HG02678 (cell line): ENCODE measurements around the gene MYD88.

Experiments used
- ATAC-seq: cut with Tn5 transposase; IDR thresholded peaks from one replicate; pipeline ENCODE4 v1.9.1; 2021; ENCODE audit warnings: mild to moderate bottlenecking, moderate library complexity; ENCODE audit not compliant: unreplicated experiment

MYD88 gene

DNA sequence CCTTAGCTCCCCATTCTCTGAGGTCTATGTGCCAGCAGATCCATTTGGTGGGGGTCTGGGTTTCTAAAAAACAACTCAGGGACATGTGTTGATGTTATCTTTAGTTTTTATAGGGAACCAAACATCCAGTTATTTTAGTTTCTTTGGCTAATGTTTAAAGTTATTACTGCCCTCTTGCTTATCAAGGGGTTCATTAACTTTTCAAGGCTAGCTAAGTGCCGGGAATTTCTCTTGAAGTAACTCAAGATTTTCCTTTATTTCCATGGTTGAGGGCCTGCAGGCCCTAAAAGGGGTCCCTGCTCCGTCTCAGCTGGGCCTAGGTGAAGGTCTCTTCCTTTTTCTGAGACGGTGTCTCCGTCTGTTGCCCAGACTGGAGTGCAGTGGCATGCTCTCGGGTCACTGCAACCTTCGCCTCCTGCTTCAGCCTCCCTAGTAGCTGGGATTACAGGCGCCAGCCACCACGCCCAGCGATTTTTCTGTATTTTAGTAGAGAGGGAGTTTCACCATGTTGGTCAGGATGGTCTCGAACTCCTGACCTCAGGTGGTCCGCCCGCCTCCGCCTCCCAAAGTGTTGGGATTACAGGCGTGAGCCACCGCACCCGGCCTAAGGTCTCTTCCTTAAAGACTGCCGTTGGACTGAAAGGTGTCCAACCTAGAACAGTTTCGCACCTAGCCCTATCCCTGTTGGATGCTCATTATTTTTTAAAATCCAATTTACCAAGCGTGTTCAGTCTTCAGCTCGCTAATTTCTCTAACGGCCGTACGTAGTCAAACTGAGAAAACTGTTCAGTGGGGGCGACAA lies 25.6 kb downstream of the MYD88 start:
- no peak for ATAC-seq

DNA sequence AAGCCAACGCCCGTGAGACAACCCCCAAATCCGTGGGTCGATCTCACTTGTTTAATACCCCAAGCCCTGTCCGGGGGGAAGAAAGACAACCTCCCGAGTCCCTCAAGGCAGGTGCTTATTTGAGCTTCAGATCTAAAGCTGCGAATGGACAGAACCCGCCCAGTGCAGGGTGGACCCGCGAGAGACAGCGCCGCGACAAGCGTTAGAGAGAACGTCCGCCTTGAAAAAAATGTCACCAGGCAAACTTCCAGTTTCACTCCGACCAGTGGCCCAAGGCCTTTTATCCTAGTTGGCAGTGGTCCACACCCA lies 26.1 kb downstream of the MYD88 start:
- no peak for ATAC-seq

DNA sequence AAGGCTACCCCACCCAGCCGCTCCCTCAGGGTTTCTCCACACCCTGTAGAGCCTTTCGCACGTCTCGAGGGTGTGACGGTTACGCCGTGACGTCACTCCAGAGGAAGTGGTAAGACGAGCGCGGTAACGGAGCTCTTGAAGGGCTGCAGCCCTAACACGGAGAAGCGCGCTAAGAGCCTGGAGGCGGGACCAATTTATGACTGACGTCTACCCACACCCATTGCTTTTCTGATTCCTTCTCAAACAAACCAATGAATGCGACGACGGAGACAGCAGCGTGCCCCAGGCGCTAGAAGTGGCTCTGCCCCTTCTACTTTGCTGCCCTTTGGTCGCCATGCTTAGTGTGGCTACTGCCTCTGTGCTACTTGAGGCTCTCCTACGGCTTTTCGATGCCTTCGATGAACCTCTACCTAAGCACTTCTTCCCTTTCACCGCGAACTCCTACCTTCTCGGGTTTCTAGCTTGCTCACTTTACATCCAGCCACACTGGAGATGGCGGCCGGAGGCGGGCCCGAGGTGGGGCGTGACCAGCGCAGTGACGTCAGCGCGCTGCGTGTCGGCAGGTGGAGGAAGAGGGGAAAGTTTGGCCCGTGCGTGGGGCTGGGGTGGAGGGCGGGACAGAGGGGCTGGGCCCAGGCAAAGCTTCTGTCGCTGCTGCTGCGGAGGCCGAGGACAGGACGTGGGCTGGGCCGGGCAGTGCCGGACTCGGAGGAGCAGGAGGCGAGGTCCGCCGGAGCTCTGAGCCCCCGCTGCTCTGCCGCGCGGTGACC lies 26.7 kb downstream of the MYD88 start, which contains the start of gene OXSR1:
TSS of gene OXSR1 (plus strand) at position 586 of the 770 bp plus-strand sequence. CDS start 340 bp downstream, outside the sequence.
- peak; percentile 89 for ATAC-seq

DNA sequence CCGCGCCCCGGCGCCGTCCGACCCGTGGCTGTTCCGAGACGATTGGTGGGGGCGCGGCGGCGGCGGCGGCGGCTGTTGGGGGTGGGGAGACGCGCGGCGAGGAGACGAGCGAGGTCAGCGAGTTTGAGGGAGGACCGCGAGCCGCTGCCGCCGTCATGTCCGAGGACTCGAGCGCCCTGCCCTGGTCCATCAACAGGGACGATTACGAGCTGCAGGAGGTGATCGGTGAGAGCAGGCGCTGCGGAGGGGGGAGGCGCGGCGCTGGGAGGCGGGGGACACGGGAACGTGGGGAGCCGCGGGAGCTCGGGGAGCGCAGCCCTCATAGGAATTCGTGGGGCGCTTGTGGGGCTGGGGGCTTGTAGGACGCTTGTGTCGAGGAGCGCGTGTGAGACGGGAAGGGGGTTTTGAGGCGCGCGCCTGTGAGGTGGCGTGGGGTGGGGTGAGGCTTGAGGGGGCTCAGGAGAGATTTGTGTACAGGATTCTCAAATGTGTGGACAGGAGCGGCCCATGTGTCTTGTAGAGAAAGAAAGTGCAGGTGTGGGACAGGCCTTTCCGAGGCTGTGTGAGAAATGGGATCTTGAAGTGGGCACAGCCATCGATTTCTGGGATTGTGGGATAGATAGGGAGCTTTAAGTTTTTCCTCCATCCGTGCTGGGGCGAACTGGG lies 27.4 kb downstream of the MYD88 start:
- no peak for ATAC-seq

DNA sequence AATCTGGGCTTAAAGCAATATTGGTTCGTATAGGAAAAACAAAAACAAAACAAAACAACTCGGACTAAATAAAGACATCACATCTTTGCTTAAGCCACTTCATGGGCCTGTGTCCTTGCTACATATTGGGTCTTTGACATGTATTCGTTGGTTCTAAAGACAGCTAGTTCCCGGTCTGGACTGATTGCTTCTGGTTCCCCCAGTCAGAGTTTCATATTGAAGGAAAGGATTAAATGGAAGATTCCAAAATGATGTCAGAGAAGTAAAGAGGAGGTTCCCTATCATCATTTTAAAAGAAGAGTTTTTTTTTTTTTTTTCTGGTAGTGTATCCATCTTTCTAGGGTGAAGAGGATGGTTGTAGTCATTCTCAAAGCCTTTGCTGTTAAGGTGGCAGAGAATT lies 29.1 kb downstream of the MYD88 start:
- ATAC-seq = no peak

DNA sequence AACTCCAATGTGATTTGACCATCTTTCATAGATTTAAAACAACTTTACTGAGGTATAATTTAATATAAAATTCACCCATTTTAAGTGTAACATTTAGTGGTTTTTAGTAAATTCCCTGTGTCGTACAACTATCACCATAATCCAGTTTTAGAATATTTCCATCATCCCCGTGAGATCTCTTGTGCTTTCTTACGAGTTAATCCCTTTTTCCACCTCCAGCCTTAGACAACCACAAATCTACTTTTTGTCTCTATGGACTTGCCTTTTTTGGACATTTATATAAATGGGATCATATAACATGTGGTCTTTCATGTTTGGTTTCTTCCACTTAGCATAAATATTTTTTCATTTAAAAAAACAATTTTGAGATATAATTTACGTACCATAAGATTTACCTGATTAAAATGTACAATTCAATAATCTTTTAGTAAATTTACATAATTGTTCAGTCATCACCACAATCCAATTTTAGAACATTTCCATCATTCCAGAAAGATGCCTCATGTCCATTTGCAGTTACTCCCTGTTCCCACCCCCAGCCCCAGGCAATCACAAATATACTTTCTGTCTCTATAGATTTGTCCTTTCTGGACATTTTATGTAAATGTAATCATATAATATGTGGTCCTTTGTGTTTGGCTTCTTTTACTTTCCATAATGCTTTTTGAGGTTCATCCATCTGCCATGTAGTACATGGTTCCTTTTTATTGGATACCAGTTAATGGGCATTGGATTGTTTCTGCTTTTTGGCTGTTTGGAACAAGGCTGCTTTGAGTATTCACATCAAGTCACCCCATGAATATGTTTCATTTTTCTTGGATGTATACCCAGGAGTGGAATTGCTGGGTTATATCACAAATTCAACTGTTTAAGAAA lies 29.9 kb downstream of the MYD88 start:
- no peak for ATAC-seq

DNA sequence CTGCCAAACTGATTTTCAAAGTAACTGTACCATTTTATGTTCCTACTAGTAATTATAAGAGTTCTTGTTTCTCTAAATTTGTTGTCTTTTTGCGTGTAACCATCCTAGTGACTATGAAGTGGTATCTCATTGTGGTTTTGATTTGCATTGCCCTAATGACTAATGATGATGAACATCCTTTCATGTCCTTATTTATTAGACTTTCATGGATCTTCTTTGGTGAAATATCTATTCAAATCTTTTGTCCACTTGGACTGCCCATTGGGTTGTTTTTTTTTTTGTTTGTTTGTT lies 30.5 kb downstream of the MYD88 start:
- ATAC-seq = no peak

DNA sequence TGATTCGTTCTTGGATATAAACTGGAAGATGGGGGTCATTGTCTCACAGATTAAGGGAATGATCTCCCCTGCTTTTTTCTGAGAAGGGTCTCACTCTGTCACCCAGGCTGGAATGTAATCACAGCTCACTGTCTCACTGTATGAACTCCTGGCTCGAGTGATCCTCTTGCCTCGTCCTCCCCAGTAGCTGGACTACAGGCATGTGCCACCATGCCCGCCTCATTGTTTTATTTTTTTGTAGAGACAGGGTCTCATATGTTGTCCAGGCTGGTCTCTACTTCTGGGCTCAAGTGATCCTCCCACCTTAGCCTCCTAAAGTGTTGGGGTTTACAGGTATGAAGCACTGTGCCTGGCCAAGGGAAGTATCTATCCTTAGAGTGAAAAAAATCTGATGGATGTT lies 32.3 kb downstream of the MYD88 start:
- no peak for ATAC-seq

DNA sequence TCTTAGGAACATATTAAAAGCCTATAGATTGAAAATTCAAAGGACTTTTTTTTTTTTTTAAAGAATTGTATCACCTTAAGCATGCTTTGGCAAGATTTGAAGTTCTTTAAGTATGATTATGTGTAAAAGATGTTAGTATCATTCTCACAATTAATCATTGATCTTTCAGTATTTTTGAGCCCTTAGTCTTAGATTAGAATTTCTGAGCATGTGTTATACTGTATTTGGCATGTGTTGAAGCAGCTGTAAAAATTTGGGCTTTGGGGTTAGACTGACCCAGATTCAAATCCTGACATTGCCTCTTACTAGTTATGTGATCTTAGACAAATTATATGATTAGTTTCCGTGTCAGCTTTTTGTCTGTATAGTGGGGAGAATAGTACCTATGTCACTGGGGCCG lies 33.2 kb downstream of the MYD88 start:
- no peak for ATAC-seq

DNA sequence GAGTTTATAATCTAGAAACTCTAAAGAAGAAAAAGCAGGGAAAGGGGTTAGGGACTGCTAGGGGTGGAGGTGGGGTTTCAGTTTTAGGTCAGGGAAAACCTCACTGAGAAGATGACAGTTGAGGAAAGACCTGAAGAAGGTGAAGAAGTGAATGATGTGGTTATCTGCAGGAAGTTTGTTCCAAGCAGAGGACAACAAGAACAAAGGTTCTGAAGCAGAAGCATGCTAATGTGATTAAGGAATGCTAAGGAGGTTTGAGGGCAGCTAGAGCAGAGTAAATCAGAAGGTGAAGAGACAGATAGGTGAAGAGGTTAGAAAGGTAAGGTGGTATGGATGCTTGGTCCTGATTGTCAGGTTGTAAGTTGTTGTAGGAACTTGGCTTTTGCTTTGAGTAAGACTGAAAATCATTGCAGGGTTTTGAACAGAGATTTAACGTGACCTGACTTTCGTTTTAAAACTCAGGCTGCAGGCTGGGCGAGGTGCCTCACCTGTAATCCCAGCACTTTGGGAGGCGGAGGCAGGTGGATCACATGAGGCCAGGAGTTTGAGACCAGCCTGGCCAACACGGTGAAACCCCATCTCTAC lies 35.5 kb downstream of the MYD88 start:
- ATAC-seq = peak; percentile 62

DNA sequence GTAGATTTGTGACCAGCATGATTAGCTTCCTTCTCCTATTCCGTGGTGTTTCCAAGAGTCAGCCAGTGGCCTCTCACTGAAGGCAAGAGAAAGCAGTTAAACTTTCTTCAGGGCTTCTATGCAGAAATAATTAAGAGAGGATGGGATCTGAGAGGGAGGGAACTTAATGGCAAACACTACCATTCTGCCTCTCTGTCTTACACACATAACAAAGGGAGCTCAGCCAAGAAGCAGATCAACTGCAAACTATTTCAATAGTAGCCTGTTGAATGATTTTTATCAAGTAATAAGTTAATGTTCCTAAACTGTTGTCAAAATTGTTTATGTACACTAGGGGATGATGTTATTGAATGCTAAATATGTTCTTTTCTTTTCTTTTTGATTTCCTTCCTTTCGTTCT lies 38.7 kb downstream of the MYD88 start:
- ATAC-seq = no peak

DNA sequence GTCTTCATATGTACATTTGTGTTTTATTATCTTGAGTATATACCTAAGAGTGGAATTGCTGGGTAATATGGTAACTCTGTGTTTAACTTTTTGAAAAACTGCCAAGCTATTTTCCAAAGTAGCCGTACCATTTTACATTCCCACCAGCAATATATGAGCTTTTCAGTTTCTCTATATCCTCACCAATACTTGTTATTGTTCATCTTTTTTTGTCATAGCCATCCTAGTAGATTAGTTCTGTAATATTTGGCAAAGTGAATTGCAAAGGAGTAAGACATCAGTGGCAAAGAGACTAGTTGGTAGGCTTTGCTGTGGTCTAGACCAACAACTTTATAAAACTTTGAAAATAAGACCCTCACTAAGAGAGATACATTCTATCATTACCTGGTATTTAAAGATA lies 48.3 kb downstream of the MYD88 start:
- ATAC-seq = no peak

DNA sequence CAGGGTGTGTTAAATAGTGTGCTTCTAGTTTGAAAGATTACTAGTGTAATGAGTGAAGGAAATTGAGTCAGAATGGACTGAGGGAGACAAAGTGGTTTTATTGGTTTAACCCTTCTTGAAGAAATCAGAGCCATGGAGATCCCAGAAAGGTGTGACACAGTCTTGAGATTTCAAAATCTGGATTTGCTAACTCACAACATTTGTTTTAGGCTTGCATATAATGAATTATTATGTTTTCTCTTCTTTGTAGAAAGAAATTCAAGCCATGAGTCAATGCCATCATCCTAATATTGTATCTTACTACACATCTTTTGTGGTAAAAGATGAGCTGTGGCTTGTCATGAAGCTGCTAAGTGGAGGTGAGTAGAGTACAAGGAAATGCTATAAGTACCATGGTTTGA lies 52.0 kb downstream of the MYD88 start:
- no peak for ATAC-seq
